GM10266 (cell line): ENCODE data around the gene AMTN.
"Not testable (repeated sequence)": the region's sequence is repeated elsewhere in the genome, so short reads cannot be mapped to it uniquely, and the experiment has no call there.

ENCODE experiments used
- DNase-seq: peaks from one replicate; pipeline ENCODE4 v3.0.0; 2012; ENCODE audit errors: extremely low spot score
- TF ChIP-seq, protein P1 (sequence below): IDR thresholded peaks from 2 replicates; pipeline ENCODE4 v1.5.1; 2012; ENCODE audit warnings: mild to moderate bottlenecking, low read depth; ENCODE audit not compliant: control insufficient read depth, insufficient read depth; ENCODE audit errors: missing control alignments

Gene AMTN

DNA sequence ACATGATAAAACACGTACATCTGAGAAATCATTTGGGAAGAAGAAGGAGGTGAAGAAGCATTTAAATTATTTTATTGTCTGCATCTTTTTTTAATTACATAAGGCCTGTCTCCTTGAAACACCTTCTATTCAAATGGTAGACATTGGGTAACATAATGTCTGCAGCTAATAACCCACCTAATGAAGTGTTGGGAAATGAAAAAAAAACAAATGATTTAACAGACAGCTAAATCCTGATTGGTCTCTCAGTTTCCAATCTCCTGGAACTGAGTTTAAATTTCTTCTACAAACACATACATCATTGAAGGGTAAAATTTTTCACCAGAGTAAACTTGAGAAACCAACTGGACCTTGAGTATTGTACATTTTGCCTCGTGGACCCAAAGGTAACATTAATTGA is at the start of gene AMTN:
AMTN (plus strand) TSS at position 301 of the 400 bp plus-strand sequence. CDS start 209 bp downstream, outside the sequence.
- TF ChIP-seq, protein P1, sequence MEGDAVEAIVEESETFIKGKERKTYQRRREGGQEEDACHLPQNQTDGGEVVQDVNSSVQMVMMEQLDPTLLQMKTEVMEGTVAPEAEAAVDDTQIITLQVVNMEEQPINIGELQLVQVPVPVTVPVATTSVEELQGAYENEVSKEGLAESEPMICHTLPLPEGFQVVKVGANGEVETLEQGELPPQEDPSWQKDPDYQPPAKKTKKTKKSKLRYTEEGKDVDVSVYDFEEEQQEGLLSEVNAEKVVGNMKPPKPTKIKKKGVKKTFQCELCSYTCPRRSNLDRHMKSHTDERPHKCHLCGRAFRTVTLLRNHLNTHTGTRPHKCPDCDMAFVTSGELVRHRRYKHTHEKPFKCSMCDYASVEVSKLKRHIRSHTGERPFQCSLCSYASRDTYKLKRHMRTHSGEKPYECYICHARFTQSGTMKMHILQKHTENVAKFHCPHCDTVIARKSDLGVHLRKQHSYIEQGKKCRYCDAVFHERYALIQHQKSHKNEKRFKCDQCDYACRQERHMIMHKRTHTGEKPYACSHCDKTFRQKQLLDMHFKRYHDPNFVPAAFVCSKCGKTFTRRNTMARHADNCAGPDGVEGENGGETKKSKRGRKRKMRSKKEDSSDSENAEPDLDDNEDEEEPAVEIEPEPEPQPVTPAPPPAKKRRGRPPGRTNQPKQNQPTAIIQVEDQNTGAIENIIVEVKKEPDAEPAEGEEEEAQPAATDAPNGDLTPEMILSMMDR: no peak
- DNase-seq: no peak

- no peak for DNase-seq
- TF ChIP-seq, protein P1: no peak
Measured at GRCh38 chr4:70471897-70472296, 46.5 kb upstream of the AMTN start, which contains the start of gene MUC7. Gene MUC7 (plus strand): TSS chr4:70472197. CDS start chr4:70474022, 1,825 bp downstream.

GRCh38 chr4:70473679-70474078 is 44.7 kb upstream of the AMTN start:
- DNase-seq: no peak
- TF ChIP-seq, protein P1: no peak

- no peak for DNase-seq
- TF ChIP-seq, protein P1: no peak
Measured at GRCh38 chr4:70488748-70489147, 29.6 kb upstream of the AMTN start.

DNA sequence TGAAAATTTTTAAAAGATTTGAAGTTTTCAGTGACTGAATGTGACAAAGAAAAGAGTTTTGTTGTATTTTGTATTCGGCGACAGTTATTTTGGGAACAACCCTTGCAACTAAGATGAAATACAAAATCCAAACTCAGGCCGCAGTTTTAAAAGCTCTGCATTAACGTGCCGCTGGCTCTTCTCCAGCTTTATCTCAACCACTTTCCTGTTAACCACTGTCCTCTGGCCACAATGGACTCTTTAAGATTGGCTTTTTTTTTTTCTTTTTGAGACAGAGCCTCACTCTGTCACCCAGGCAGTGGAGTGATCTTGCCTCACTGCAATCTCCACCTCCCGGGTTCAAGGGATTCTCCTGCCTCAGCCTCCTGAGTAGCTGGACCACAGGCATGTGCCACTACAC is 22.1 kb upstream of the AMTN start:
- TF ChIP-seq, protein P1: no peak
- DNase-seq: no peak

GRCh38 chr4:70501838-70502237 is 16.5 kb upstream of the AMTN start:
- not testable (repeated sequence) for DNase-seq

GRCh38 chr4:70504733-70505132 is 13.6 kb upstream of the AMTN start:
- TF ChIP-seq, protein P1: no peak
- no peak for DNase-seq

GRCh38 chr4:70505151-70505748 is 13.1 kb upstream of the AMTN start:
- TF ChIP-seq, protein P1: peak; percentile 93

More at GRCh38 chr4:70505151-70505748, 13.1 kb upstream of the AMTN start:
- DNase-seq: peak; percentile 42
